SK-N-SH (cell line): ENCODE measurements around the gene SIN3A. TPM values are rescaled to one million over a fixed set of nuclear protein-coding genes. Genes with fewer than 3 reads are reported as not detected.
"Not testable (repeated sequence)": the region's sequence is repeated elsewhere in the genome, so short reads cannot be mapped to it uniquely, and the experiment has no call there.

ENCODE experiments used
- CTCF ChIA-PET: fragments of 300-600, 350-600 bp; formaldehyde crosslinking; extraction: SDS; loops from one replicate; lab custom pipeline; 2021; lab: Yijun Ruan, JAX
- POLR2A ChIA-PET: fragments of 350-600 bp; sonication (Branson Sonifier 250); formaldehyde crosslinking; extraction: SDS; loops from one replicate; lab custom pipeline; 2020; ENCODE audit warnings: antibody characterized with exemption, inconsistent platforms; lab: Yijun Ruan, JAX
- DNase-seq: peaks from one replicate; pipeline ENCODE4 v3.0.0; 2012
- H2AFZ ChIP-seq: fragments of 200-600 bp; sonication (generic); 2 replicates; pipeline ENCODE4 v1.8.1; 2016; ENCODE audit warnings: antibody characterized with exemption, mild to moderate bottlenecking, low read depth
- H3F3A ChIP-seq: fragments of 200-600 bp; sonication (generic); replicated peaks from 2 replicates; pipeline ENCODE3; 2016; ENCODE audit warnings: antibody characterized with exemption, mild to moderate bottlenecking; ENCODE audit not compliant: insufficient read depth
- H3K27ac ChIP-seq, 2 experiments: fragments of 200-500 bp in 1 of 2; fragments of 200-600 bp in 1 of 2; sonication (Bioruptor generic) in 1 of 2; sonication (generic), shearing (Covaris generic) in 1 of 2; 2 replicates each; pipeline versions ENCODE4 v1.5.1 to v1.6.1; 2014 to 2016; ENCODE audit warnings: low read depth in 2 of 2, inconsistent platforms in 1 of 2, low read length in 1 of 2, mild to moderate bottlenecking in 1 of 2, mixed read lengths in 1 of 2
- H3K27me3 ChIP-seq: fragments of 200-600 bp; sonication (generic), shearing (Covaris generic); 2 replicates; pipeline ENCODE4 v1.6.1; 2016; ENCODE audit warnings: mixed run types; ENCODE audit not compliant: insufficient read depth
- H3K36me3 ChIP-seq, 2 experiments: fragments of 200-500 bp in 1 of 2; fragments of 200-600 bp in 1 of 2; sonication (Bioruptor generic) in 1 of 2; sonication (generic) in 1 of 2; replicated peaks in 1 of 2; 2 replicates each; pipeline versions ENCODE3 to v1.5.1; 2014 to 2016; ENCODE audit warnings: low read length in 1 of 2, mild to moderate bottlenecking in 1 of 2; ENCODE audit not compliant: insufficient read depth in 2 of 2, control insufficient read depth in 1 of 2
- H3K4me1 ChIP-seq, 2 experiments: fragments of 200-500 bp in 1 of 2; fragments of 200-600 bp in 1 of 2; sonication (Bioruptor generic) in 1 of 2; sonication (generic), shearing (Covaris generic) in 1 of 2; 2 replicates each; pipeline versions ENCODE4 v1.5.1 to v1.6.1; 2014 to 2016; ENCODE audit warnings: low read depth in 1 of 2, low read length in 1 of 2, mixed run types in 1 of 2; ENCODE audit not compliant: insufficient read depth in 2 of 2, control insufficient read depth in 1 of 2
- H3K4me2 ChIP-seq: fragments of 200-600 bp; sonication (generic), shearing (Covaris generic); 2 replicates; pipeline ENCODE4 v1.6.1; 2017; ENCODE audit warnings: mixed run types
- H3K4me3 ChIP-seq, 2 experiments: fragments of 200-500 bp in 1 of 2; fragments of 200-600 bp in 1 of 2; sonication (Bioruptor generic) in 1 of 2; sonication (generic), shearing (Covaris generic) in 1 of 2; 2 replicates each; pipeline versions ENCODE4 v1.5.1 to v1.8.1; 2014 to 2016; ENCODE audit warnings: low read depth in 2 of 2, inconsistent platforms in 1 of 2, low read length in 1 of 2, mild to moderate bottlenecking in 1 of 2, mixed read lengths in 1 of 2, moderate library complexity in 1 of 2
- H3K79me2 ChIP-seq: fragments of 200-600 bp; sonication (generic); 2 replicates; pipeline ENCODE4 v1.8.1; 2017; ENCODE audit warnings: mild to moderate bottlenecking; ENCODE audit not compliant: insufficient read depth
- H3K9ac ChIP-seq: fragments of 200-600 bp; sonication (generic); 2 replicates; pipeline ENCODE4 v1.6.1; 2017; ENCODE audit warnings: mixed run types
- H3K9me2 ChIP-seq: fragments of 200-600 bp; sonication (generic); 2 replicates; pipeline ENCODE4 v1.6.1; 2017; ENCODE audit warnings: mixed run types
- H3K9me3 ChIP-seq: fragments of 200-600 bp; sonication (generic); 2 replicates; pipeline ENCODE4 v1.6.1; 2017; ENCODE audit warnings: mixed run types, mild to moderate bottlenecking, moderate library complexity
- H4K20me1 ChIP-seq: fragments of 200-600 bp; sonication (generic); 2 replicates; pipeline ENCODE4 v1.6.1; 2017; ENCODE audit warnings: mild to moderate bottlenecking, mixed run types; ENCODE audit not compliant: insufficient read depth
- CHD2 ChIP-seq: fragments of 150-350 bp; IDR thresholded peaks from 2 replicates; pipeline ENCODE4 v1.6.1; 2018; ENCODE audit warnings: low read length; ENCODE audit not compliant: partially characterized antibody
- ELF1 ChIP-seq: IDR thresholded peaks from 2 replicates; pipeline ENCODE4 v1.4.0; 2012
- EP300 ChIP-seq, 2 experiments: IDR thresholded peaks; 2 replicates each; pipeline versions ENCODE4 v1.4.0 to v1.6.1; 2012; ENCODE audit warnings: borderline replicate concordance in 1 of 2, low read depth in 1 of 2, low read length in 1 of 2
- EZH2phosphoT487 ChIP-seq: fragments of 200-600 bp; sonication (generic); IDR thresholded peaks from 2 replicates; pipeline ENCODE4 v1.6.1; 2017; ENCODE audit warnings: low read depth, mixed run types, mild to moderate bottlenecking, antibody characterized with exemption, moderate library complexity, borderline replicate concordance
- FOSL2 ChIP-seq: IDR thresholded peaks from 2 replicates; pipeline ENCODE4 v1.4.0; 2012; ENCODE audit warnings: low read depth, mild to moderate bottlenecking, moderate library complexity, borderline replicate concordance
- FOXM1 ChIP-seq: IDR thresholded peaks from 2 replicates; pipeline ENCODE4 v1.4.0; 2012; ENCODE audit warnings: low read depth, mild to moderate bottlenecking
- GABPA ChIP-seq: IDR thresholded peaks from 2 replicates; pipeline ENCODE4 v1.4.0; 2012; ENCODE audit warnings: low read depth, mild to moderate bottlenecking
- IRF3 ChIP-seq: fragments of 150-350 bp; IDR thresholded peaks from 2 replicates; pipeline ENCODE4 v1.6.1; 2016; ENCODE audit warnings: mild to moderate bottlenecking, low read depth, low read length
- NFIC ChIP-seq: IDR thresholded peaks from 2 replicates; pipeline ENCODE4 v1.4.0; 2012; ENCODE audit warnings: borderline replicate concordance
- NRF1 ChIP-seq: IDR thresholded peaks from 2 replicates; pipeline ENCODE4 v1.6.1; 2012; ENCODE audit warnings: low read depth, mild to moderate bottlenecking, low read length
- RAD21 ChIP-seq: IDR thresholded peaks from 2 replicates; pipeline ENCODE4 v1.6.1; 2012; ENCODE audit warnings: mild to moderate bottlenecking, low read length
- RCOR1 ChIP-seq: fragments of 150-350 bp; IDR thresholded peaks from 2 replicates; pipeline ENCODE4 v1.6.1; 2017; ENCODE audit warnings: antibody characterized with exemption, low read length
- RXRA ChIP-seq: IDR thresholded peaks from 2 replicates; pipeline ENCODE4 v1.4.0; 2012; ENCODE audit warnings: low read depth, mild to moderate bottlenecking, borderline replicate concordance
- SIN3A ChIP-seq: IDR thresholded peaks from 2 replicates; pipeline ENCODE4 v1.6.1; 2012; ENCODE audit warnings: low read depth, mild to moderate bottlenecking, low read length, moderate library complexity, borderline replicate concordance
- SMC3 ChIP-seq: IDR thresholded peaks from 2 replicates; pipeline ENCODE4 v1.6.1; 2012; ENCODE audit warnings: low read depth, low read length, improper control_type of control experiment
- TCF12 ChIP-seq: IDR thresholded peaks from 2 replicates; pipeline ENCODE4 v1.4.0; 2012
- TEAD4 ChIP-seq: IDR thresholded peaks from 2 replicates; pipeline ENCODE4 v1.4.0; 2012; ENCODE audit warnings: mild to moderate bottlenecking, borderline replicate concordance; ENCODE audit not compliant: insufficient read depth
- WGBS: methylation state at CpG from one replicate; pipeline ENCODE4 v1.1.6; 2017; ENCODE audit warnings: low lambda C conversion rate; 5-methylcytosine and 5-hydroxymethylcytosine counted together
- polyA plus RNA-seq, 3 experiments: library from polyadenylated mRNA; depleted of rRNA; stranded (reverse); fragments of >200 nt; gene quantifications; 2 replicates each; pipeline ENCODE4 v1.2.3, GENCODE V29; 2012
- TF ChIP-seq, protein P1 (sequence below): fragments of 150-350 bp; IDR thresholded peaks from 2 replicates; pipeline ENCODE4 v1.6.1; 2017; ENCODE audit warnings: antibody characterized with exemption, low read length, low read depth, borderline replicate concordance
- TF ChIP-seq, protein P2 (sequence below): IDR thresholded peaks from 2 replicates; pipeline ENCODE4 v1.4.0; 2012; ENCODE audit warnings: low read depth

SIN3A gene
- polyA plus RNA-seq, 1 of the 3 experiments (the other 2 are of a cell fraction): 32.2 TPM

DNA sequence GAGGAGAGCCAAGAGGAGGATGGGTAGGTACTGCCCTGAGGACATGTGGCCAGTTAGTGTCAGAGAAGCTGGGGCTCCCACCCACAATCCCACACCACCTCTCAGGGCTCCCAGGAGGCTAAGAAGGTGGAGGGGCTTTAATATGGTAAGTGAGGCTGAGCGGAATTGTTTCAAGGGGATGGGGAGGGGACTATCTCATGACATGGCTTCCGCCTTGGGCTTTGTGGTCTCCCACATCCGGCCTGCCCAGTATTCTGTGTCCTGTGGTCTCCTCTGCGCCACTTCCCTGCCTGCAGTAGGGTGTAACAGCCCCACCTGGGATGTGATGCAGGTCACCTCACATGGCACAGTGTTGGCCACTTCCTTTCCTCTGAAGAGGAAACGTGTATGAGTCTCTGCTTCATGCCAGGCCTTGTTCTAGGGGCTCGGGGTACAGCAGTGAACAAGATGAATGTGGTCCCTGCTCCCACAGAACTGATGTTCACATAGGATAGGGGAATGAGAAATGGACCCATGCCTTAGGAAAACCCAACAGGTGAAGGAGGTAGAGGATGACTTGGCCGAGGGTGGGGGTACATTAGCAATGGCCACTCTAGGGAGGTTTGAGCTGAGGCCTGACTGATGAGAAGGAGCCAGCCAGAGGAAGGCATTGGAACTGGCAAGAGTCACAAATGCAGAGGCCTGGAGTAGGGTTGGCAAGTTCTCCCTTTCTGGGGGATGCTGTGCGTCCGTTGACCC is 101.5 kb downstream of the SIN3A start:
- no peaks in the 10 kb centered on the region for H3K9me3 ChIP-seq
- ChIA-PET POLR2A (no interaction called here), CTCF (interaction anchor here (1.4 to 3.3 kb wide), 2 partner anchors 18 kb away, joined by 7 to 18 read pairs; partner anchors contain the start of gene MAN2C1)
- no peaks in the 10 kb centered on the region for H3K27me3 ChIP-seq
- peaks cover 13% of the 10 kb centered on the region for H3F3A ChIP-seq
- H3K9me2 ChIP-seq: no peaks in the 10 kb centered on the region
- H3K4me3 ChIP-seq: no peak overlapping the region
- H3K4me1 ChIP-seq: peaks cover 0 to 11% of the 10 kb centered on the region in 2 experiments; a peak in 1 of 4 replicates
- peaks cover 0 to 6% of the 10 kb centered on the region in 2 experiments for H3K36me3 ChIP-seq
- no peak overlapping the region for H3K4me2 ChIP-seq
- H3K79me2 ChIP-seq: no peaks in the 10 kb centered on the region
- no peak for DNase-seq
- 96% methylated on average over 7 of the region's 9 CpGs for WGBS
- H4K20me1 ChIP-seq: no peaks in the 10 kb centered on the region
- TF ChIP-seq TEAD4 (no peak), GABPA (no peak), IRF3 (no peak)
- no peak overlapping the region for H3K27ac ChIP-seq
- H2AFZ ChIP-seq: no peak overlapping the region
- H3K9ac ChIP-seq: no peak overlapping the region

- H3K9me2 ChIP-seq, H3K27me3 ChIP-seq, H3K4me2 ChIP-seq, H2AFZ ChIP-seq, H4K20me1 ChIP-seq, H3K36me3 ChIP-seq, H3K4me3 ChIP-seq, H3K9me3 ChIP-seq, H3K27ac ChIP-seq, H3K9ac ChIP-seq, DNase-seq, H3K79me2 ChIP-seq: not testable (repeated sequence)
- ChIA-PET CTCF (interaction anchor here (0.9 to 3.3 kb wide), 2 partner anchors 11 to 18 kb away, joined by 3 to 18 read pairs; partner anchors contain the start of gene MAN2C1), POLR2A (interaction anchor here (1.8 kb wide), 1 partner anchor 19 kb away, joined by 11 read pairs; the partner anchor contains the start of gene MAN2C1)
- H3K4me1 ChIP-seq: peaks cover 0 to 11% of the 10 kb centered on the region in 2 experiments; a peak in 1 of 4 replicates
- WGBS: 97% methylated on average over 6 of the region's 8 CpGs
- H3F3A ChIP-seq: peaks cover 17% of the 10 kb centered on the region
Measured at GRCh38 chr15:75349351-75349669, 102.2 kb downstream of the SIN3A start.

- DNase-seq: peak; percentile 79
- Histone ChIP-seq H3K79me2 (no peaks in the 10 kb centered on the region), H2AFZ (no peak overlapping the region), H3K27me3 (no peaks in the 10 kb centered on the region), H3K9ac (peak overlapping the region; percentile 74), H3K9me3 (no peaks in the 10 kb centered on the region), H3K27ac (peak overlapping the region in 1 of 2 experiments; percentile 73; a peak in 1 of 4 replicates), H3F3A (peaks cover 17% of the 10 kb centered on the region), H3K4me3 (peak overlapping the region; percentile 70 to 77), H4K20me1 (no peaks in the 10 kb centered on the region), H3K4me1 (peaks cover 0 to 11% of the 10 kb centered on the region in 2 experiments; a peak in 1 of 4 replicates), H3K36me3 (no peaks in the 10 kb centered on the region), H3K9me2 (no peaks in the 10 kb centered on the region), H3K4me2 (peak overlapping the region; percentile 98)
- ChIA-PET POLR2A (interaction anchor here (1.8 kb wide), 1 partner anchor 19 kb away, joined by 11 read pairs; the partner anchor contains the start of gene MAN2C1), CTCF (interaction anchor here (0.6 to 3.3 kb wide), 3 partner anchors 12 to 19 kb away, joined by 3 to 18 read pairs (median 4); partner anchors contain the start of genes COMMD4 and MAN2C1)
- WGBS: 53% methylated on average over 31 of the region's 46 CpGs
- no peak for TF ChIP-seq EZH2phosphoT487
- TF ChIP-seq RAD21: no peak
- TF ChIP-seq RXRA: no peak
- no peak for TF ChIP-seq NRF1
- no peak for TF ChIP-seq EP300 (IDR thresholded peaks at IDR 0.05; ENCODE audit: borderline replicate concordance in 1 of 2, low read depth in 1 of 2, low read length in 1 of 2)
- TF ChIP-seq TCF12: no peak
- TF ChIP-seq, protein P1, sequence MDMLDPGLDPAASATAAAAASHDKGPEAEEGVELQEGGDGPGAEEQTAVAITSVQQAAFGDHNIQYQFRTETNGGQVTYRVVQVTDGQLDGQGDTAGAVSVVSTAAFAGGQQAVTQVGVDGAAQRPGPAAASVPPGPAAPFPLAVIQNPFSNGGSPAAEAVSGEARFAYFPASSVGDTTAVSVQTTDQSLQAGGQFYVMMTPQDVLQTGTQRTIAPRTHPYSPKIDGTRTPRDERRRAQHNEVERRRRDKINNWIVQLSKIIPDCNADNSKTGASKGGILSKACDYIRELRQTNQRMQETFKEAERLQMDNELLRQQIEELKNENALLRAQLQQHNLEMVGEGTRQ: no peak
- TF ChIP-seq SMC3: no peak
- TF ChIP-seq RCOR1: no peak
- TF ChIP-seq, protein P2, sequence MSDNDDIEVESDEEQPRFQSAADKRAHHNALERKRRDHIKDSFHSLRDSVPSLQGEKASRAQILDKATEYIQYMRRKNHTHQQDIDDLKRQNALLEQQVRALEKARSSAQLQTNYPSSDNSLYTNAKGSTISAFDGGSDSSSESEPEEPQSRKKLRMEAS: no peak
- TF ChIP-seq SIN3A: no peak
- no peak for TF ChIP-seq CHD2
- TF ChIP-seq NFIC: no peak
- no peak for TF ChIP-seq FOXM1
- no peak for TF ChIP-seq ELF1
- TF ChIP-seq FOSL2: no peak
Measured at GRCh38 chr15:75348562-75349350, 102.7 kb downstream of the SIN3A start.
